Cardiac muscle cell (in vitro differentiated cells and primary cell): Measurements from ENCODE around the gene ZNF132. TPM values are rescaled to one million over a fixed set of nuclear protein-coding genes. Genes with fewer than 3 reads are reported as not detected.
A peak's percentile ranks its signal among the peaks of the same experiment; 100 is the strongest.

ENCODE experiments used
- DNase-seq, 2 donors: peaks; one replicate each; pipeline versions ENCODE4 v3.0.0 to v3.0.0-alpha.2; 2010 to 2017; ENCODE audit warnings: low read depth in 1 of 2, low spot score in 1 of 2
- H3K27ac ChIP-seq: fragments of 200-600 bp; sonication (generic); 2 replicates; pipeline ENCODE4 v1.5.1; 2016
- H3K27me3 ChIP-seq: fragments of 200-600 bp; sonication (generic); 2 replicates; pipeline ENCODE4 v1.6.0; 2016; ENCODE audit warnings: control low read depth
- H3K36me3 ChIP-seq: fragments of 200-600 bp; sonication (generic); 2 replicates; pipeline ENCODE4 v1.5.1; 2016; ENCODE audit warnings: control low read depth
- H3K4me1 ChIP-seq: fragments of 200-600 bp; sonication (generic); 2 replicates; pipeline ENCODE4 v1.8.1; 2017; ENCODE audit warnings: low read depth, mild to moderate bottlenecking, mixed run types
- H3K4me3 ChIP-seq: fragments of 200-600 bp; sonication (generic); 2 replicates; pipeline ENCODE4 v1.5.1; 2016; ENCODE audit warnings: mild to moderate bottlenecking
- H3K9me3 ChIP-seq: fragments of 200-600 bp; sonication (generic); 2 replicates; pipeline ENCODE4 v1.5.1; 2017; ENCODE audit warnings: low read depth, mild to moderate bottlenecking, control low read depth
- polyA plus RNA-seq: library from polyadenylated mRNA; unstranded; fragments of >200 nt; fragmentation: Nextera tagmentation; extraction: Ambion mirVana; gene quantifications from 2 replicates; pipeline ENCODE4 v1.2.1, GENCODE V29; 2016
- total RNA-seq: library from RNA; depleted of rRNA; stranded (reverse); fragments of >200 nt; gene quantifications from 2 replicates; pipeline ENCODE4 v1.2.3, GENCODE V29; 2016
- TF ChIP-seq, protein P1 (sequence below): IDR thresholded peaks from 2 replicates; pipeline ENCODE4 v1.5.1; 2012; ENCODE audit warnings: low read depth, mild to moderate bottlenecking, low read length

ZNF132 gene
- total and polyA plus RNA-seq, 2 experiments from 2014 or later = 1.4 TPM; not detected in 1

DNA sequence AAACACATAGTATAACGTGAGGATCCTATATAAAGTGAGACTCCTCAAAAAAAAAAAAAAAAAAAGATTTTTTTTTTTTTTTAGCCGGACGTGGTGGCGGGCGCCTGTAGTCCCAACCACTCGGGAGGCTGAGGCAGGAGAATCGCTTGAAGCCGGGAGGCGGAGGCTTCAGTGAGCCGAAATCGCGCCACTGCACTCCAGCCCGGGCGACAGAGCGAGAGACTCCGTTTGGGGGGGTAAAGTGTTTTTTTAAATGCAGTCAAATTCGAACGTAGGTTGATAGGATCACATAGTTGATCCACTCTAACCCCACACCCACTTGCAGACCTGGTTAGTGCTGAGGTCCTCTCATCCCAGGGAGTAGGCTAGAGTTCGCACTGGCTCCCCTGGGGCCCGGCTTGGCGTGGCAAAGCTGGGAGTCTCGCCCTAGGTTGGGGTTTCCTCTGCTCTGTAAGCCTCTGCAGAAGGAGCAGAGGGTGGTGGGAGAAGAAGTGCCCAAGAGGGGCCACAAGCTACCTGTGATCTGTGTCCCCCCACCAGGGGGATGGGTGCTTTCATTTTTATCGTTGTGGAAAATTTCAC, 38.0 kb downstream of the ZNF132 start:
- Histone ChIP-seq H3K27me3 (peaks cover 2% of the 10 kb centered on the region), H3K4me3 (peak overlapping the region; percentile 83), H3K4me1 (peaks cover 6% of the 10 kb centered on the region), H3K36me3 (no peaks in the 10 kb centered on the region), H3K27ac (no peak overlapping the region), H3K9me3 (no peaks in the 10 kb centered on the region)
- TF ChIP-seq, protein P1, sequence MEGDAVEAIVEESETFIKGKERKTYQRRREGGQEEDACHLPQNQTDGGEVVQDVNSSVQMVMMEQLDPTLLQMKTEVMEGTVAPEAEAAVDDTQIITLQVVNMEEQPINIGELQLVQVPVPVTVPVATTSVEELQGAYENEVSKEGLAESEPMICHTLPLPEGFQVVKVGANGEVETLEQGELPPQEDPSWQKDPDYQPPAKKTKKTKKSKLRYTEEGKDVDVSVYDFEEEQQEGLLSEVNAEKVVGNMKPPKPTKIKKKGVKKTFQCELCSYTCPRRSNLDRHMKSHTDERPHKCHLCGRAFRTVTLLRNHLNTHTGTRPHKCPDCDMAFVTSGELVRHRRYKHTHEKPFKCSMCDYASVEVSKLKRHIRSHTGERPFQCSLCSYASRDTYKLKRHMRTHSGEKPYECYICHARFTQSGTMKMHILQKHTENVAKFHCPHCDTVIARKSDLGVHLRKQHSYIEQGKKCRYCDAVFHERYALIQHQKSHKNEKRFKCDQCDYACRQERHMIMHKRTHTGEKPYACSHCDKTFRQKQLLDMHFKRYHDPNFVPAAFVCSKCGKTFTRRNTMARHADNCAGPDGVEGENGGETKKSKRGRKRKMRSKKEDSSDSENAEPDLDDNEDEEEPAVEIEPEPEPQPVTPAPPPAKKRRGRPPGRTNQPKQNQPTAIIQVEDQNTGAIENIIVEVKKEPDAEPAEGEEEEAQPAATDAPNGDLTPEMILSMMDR = no peak
- no peak for DNase-seq

DNA sequence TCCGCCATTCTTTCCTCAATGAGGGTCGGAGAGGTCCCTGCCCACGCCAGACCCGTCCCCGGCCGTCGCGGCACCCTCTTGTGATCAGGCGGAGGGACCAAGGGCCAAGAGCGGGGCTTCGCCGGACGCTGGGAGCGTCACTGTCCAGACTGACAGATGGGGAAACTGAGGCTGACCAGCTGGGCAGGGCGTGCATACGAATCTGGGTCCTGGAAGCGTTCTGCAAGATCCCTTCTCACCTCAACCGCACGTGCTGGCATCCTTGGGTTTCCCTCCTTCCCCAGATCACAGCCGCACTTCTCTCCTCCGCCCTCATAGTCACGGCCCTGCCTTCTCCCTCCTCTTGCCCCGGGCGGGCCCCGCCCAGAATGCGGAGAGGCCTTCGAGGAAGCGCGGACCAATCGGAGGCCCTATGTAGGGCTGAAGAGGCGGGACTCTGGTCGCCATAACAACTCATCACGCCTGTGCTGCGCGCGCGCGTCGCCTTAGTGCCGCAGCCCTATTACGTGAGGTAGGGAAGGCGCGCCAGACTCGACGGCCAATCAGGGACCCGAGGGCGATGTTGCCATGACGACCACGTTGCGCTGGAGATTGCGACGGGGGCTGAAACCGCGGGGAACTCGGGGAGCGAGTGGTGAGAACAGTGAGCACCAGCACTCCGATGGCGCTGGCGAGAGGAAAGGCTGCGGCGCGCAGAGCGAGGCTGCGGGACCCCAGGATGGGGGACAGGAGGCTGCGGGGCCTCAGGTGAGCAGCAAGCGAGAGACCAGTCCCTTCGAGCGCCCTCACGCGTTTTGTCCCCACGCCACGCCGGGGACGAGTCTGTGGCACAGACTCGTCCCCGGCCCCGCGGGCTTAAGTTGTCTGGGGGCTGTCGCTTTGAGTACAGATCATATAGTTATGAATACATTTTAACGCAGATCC, 38.8 kb downstream of the ZNF132 start:
- H3K36me3 ChIP-seq = no peaks in the 10 kb centered on the region

DNA sequence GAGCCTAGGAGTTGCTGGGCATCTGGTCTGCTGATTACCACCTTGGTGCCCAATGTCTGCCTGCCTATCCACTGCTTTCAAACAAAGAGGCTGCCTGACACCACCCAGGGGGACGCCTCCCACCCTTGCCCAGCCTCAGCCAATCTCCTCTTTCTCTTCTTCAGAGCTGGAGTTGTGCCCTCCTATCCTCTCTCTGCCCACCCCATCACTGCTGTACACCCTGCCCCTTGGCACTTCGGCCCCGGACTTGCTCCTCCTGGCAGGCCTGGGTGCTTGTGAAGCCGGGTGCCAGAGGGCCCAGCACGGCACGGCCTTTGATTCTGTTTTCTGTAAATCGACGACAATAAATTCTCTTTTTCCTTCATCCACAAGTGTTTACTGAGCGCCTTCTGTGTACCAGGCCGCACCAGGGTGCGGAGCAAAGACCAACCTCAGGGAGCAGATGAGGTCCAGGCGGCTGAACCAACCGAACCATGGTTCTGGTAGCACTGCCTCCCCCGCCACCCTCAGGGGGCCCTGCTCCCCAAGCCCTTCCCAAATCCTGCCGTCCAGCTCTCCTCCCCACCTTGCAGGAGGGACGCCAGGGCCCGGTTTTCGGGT, 39.5 kb downstream of the ZNF132 start:
- peaks cover 6% of the 10 kb centered on the region for H3K4me1 ChIP-seq
- DNase-seq = no peak
- H3K9me3 ChIP-seq = no peaks in the 10 kb centered on the region
- H3K27me3 ChIP-seq = peaks cover 14% of the 10 kb centered on the region
- no peak overlapping the region for H3K27ac ChIP-seq
- TF ChIP-seq, protein P1 = no peak
- peak overlapping the region; percentile 35 for H3K4me3 ChIP-seq
- H3K36me3 ChIP-seq = no peaks in the 10 kb centered on the region

More for the DNA sequence above, 38.8 kb downstream of the ZNF132 start:
- Histone ChIP-seq H3K27ac (peak overlapping the region; percentile 57), H3K4me3 (peak overlapping the region; percentile 83), H3K4me1 (peaks cover 6% of the 10 kb centered on the region), H3K9me3 (no peaks in the 10 kb centered on the region), H3K27me3 (peaks cover 7% of the 10 kb centered on the region)
- TF ChIP-seq, protein P1 = peak; percentile 4
- DNase-seq = peak; percentile 99 to 100

DNA sequence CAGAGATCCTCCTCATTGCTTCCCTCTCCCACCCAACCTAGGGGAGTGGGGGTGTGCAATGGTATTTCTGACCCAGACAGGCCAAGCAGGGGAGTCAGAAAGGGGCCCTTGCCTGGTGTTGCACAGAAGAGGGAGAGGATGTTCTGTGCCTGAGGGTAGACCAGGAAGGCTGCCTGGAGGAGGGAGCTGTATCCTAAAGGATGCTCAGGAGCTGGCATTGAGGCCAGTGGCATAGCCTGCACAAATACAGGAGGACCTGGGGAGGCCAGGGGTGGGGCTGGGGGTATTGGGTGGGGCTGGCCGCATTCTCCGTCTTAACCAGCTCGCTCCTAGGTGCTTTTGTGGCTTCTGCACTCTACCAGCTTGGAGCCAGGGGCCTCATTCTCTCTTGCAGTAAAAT, 40.0 kb downstream of the ZNF132 start:
- no peaks in the 10 kb centered on the region for H3K9me3 ChIP-seq
- TF ChIP-seq, protein P1 = no peak
- DNase-seq = no peak
- no peak overlapping the region for H3K27ac ChIP-seq
- peaks cover 6% of the 10 kb centered on the region for H3K4me1 ChIP-seq
- H3K36me3 ChIP-seq = no peaks in the 10 kb centered on the region
- H3K27me3 ChIP-seq = peaks cover 14% of the 10 kb centered on the region
- no peak overlapping the region for H3K4me3 ChIP-seq

DNA sequence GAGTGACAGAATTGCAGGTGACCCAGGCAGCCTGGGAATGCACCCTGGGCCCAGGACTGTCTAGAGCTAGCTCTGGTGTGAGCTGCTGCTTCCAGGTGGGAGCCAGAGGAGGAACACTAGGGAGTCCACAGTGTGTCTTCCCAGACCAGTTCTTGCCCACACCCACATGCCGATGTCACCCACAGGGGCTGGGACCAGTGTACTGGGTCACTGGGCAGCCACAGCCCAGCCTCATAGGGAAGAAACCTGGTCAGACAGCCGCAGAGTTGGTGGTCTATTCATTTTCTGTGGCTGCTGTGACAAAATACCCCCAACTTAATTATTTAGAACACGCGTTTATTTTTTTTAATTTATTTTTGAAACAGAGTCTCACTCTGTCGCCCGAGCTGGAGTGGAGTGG, 41.4 kb downstream of the ZNF132 start:
- TF ChIP-seq, protein P1 = no peak
- Histone ChIP-seq H3K9me3 (no peaks in the 10 kb centered on the region), H3K36me3 (peaks cover 13% of the 10 kb centered on the region), H3K4me3 (no peak overlapping the region), H3K4me1 (peaks cover 6% of the 10 kb centered on the region), H3K27me3 (peaks cover 14% of the 10 kb centered on the region), H3K27ac (no peak overlapping the region)
- no peak for DNase-seq
